IPS-18c (cell line): ENCODE data around the gene DENND6B.

Experiments
- H3K4me3 ChIP-seq: 2 replicates; pipeline ENCODE4 v1.7.0; 2013; ENCODE audit warnings: low read depth, mild to moderate bottlenecking, low read length, moderate library complexity; ENCODE audit not compliant: insufficient read depth
- H3K9me3 ChIP-seq: one replicate; pipeline ENCODE4 v1.6.1; 2013; ENCODE audit warnings: mild to moderate bottlenecking, low read length, moderate library complexity; ENCODE audit not compliant: control insufficient read depth, insufficient read depth

DENND6B gene

DNA sequence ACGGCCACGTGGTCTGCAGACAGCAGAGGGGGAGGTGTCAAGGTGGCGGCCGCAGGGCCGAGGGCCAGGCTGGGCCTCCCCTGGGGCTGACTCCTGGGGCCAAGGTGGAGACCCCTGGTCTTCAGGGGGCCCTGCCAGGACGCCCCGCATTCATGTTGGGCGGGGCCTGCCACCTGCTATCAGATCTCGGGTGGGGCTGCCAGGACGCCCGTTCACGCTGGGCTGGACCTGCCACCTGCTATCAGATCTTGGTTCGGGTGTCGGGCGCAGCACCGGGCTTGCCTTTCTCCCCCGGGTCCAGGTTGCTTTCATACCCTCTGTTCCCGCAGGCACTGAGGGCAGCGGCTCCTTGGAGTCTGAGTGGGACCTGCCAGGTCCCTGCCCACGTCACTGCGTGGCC is 40.5 kb downstream of the DENND6B start:
- H3K9me3 ChIP-seq, result peaks cover 2% of the 10 kb centered on the region
- no peak overlapping the region for H3K4me3 ChIP-seq

GRCh38 chr22:50285568-50286229 is 41.1 kb downstream of the DENND6B start:
- Histone ChIP-seq H3K4me3 (no peak overlapping the region), H3K9me3 (peaks cover 2% of the 10 kb centered on the region)

- Histone ChIP-seq H3K9me3 (no peaks in the 10 kb centered on the region), H3K4me3 (no peak overlapping the region)
These were observed 42.3 kb downstream of the DENND6B start for GRCh38 chr22:50284479-50284878.

GRCh38 chr22:50283821-50284220 is 43.0 kb downstream of the DENND6B start:
- Histone ChIP-seq H3K4me3 (no peak overlapping the region), H3K9me3 (no peaks in the 10 kb centered on the region)

GRCh38 chr22:50282361-50283155 is 44.3 kb downstream of the DENND6B start:
- no peaks in the 10 kb centered on the region for H3K9me3 ChIP-seq

DNA sequence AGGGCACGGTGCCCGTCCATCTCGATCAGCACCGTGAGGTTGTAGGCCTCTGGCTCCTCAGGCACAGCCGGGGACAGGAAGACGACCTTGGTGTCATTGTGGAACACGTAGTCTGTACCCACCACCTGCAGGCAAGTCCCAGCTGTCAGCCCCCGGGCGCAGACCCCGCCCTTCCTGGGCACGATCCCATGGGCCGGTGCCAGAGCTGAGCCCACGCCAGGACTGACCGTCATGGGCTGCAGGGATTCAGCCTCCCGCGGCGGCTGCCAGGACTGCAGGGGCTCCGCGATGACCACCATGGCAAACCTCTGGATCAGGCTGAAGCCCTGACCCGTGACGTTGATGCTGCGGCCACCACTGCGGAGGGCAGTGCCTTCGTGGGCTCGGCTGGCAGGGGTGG is 44.9 kb downstream of the DENND6B start:
- no peaks in the 10 kb centered on the region for H3K9me3 ChIP-seq
- H3K4me3 ChIP-seq, result no peak overlapping the region

More at GRCh38 chr22:50282361-50283155, 44.3 kb downstream of the DENND6B start:
- no peak overlapping the region for H3K4me3 ChIP-seq

DNA sequence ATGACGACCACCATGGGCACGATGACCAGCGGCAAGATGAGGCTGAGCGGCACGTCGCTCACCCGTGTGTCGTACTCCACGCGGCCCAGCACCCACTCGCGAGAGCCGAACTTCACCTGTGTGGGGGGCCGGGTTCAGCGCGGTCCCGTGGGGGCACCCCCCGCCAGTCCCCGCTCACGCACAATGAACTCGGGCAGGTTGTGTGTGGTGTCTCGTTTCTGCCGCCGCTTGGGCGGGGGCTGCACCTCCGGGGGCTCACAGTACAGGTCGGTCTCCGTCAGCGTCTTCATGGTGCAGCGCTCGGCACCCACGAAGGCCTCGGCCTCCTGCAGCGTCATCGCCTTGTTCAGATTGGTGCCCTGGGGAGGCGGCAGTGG is 45.4 kb downstream of the DENND6B start:
- Histone ChIP-seq H3K4me3 (no peak overlapping the region), H3K9me3 (peaks cover under 1% of the 10 kb centered on the region)

DNA sequence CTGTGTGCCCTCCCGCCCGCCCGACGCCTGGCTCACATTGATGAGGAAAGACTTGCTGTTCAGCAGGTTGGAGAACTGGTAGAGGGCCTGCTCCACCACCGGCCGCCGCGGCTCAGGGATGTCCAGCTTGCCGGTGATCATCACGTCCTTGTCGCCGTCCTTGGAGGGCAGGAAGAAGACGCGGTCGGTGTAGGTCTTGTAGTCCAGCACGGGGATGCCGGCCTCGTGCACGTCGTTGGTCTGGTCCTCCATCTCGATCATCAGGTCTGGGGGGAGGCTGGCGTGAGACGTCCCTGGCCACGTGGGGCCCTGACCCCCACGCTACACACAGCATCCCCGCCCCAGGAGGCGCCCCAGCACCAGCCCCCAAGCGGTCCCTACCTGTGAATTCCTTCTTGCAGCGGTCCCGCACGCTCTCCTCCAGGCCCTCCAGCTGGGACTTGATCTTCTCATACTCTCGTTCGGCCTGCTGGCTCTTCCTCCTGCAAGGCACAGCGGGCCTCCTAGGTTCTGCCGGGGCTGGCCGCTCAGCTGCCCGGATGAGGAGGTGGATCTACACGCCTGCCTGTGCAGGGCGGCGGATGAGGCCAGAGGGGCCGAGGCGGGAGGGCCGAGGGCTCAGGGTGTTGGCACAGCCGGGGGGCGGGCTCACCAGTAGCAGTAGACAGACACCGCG is 46.0 kb downstream of the DENND6B start:
- Histone ChIP-seq H3K4me3 (no peak overlapping the region), H3K9me3 (peaks cover 3% of the 10 kb centered on the region)

DNA sequence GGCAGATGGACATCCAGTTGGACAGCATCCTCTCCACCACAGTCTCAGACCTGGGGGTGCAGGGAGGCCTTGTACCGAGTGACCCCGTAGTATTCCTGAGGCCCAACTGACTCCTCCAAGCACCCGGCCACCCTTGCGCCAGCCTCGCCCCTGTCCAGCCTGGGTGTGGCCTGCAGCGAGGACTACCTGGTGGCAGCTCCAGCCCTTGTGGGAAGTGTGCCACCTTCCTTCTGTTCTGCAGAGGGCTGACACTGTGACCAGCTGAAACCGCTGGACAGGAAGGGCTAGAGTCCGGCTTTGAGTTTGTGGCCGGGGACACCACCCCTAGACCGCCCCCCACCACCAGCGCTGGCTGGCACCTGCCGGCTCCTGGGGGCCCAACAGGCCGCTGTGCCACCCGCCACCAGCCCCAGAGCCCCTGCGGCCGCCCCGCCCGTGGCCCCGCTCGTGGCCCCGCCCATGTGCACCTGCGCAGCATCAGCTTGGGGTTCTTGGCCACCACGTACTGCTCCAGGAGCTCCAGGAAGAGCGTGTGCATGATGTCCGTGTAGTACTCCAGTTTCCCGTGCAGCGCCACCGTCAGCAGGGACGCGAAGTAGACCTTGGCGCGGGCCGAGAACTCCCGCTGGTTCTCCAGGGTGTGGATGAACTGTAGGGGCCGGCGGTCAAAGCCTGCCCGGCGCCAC is 46.6 kb downstream of the DENND6B start:
- Histone ChIP-seq H3K4me3 (no peak overlapping the region), H3K9me3 (peaks cover 3% of the 10 kb centered on the region)

GRCh38 chr22:50278956-50279619 is 47.7 kb downstream of the DENND6B start:
- H3K4me3 ChIP-seq, result no peak overlapping the region
- peaks cover 3% of the 10 kb centered on the region for H3K9me3 ChIP-seq

DNA sequence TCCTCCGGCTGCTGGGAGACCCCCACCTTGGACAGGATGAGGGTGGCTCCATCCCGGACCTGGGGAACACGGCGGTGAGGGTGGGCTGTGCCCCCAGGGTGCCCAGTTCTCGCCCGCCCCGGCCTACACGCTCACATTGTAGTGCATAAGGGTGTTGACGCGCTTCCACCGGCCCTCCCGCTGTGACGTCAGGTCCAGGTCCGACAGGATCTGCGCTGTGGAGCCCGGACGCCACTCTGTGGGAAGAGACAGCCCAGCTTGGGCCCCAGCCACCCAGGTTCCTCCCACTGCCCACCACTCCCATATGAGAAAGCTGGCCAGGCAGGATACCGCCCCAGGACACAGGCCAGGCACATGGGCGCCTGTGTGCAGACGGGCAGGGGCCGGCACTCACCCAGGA is 48.4 kb downstream of the DENND6B start:
- Histone ChIP-seq H3K9me3 (peaks cover 3% of the 10 kb centered on the region), H3K4me3 (no peak overlapping the region)

- Histone ChIP-seq H3K9me3 (peaks cover 3% of the 10 kb centered on the region), H3K4me3 (no peak overlapping the region)
These were observed 49.1 kb downstream of the DENND6B start for GRCh38 chr22:50277761-50278160.

DNA sequence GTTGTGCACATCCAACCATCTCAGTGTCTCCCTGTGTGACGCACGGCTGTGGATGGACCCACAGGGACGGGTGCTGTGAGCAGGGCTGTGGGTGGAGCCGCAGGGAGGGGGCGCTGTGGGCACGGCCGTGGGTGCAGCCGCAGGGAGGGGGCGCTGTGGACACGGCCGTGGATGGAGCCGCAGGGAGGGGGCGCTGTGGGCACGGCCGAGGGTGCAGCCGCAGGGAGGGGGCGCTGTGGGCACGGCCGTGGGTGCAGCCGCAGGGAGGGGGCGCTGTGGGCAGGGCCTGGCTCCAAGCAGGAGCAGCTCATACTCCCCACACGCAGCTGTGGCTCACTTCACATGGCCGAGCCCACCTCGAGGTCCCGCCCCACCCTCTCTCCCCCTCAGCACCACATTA is 50.7 kb downstream of the DENND6B start:
- Histone ChIP-seq H3K9me3 (peaks cover 3% of the 10 kb centered on the region), H3K4me3 (no peak overlapping the region)

DNA sequence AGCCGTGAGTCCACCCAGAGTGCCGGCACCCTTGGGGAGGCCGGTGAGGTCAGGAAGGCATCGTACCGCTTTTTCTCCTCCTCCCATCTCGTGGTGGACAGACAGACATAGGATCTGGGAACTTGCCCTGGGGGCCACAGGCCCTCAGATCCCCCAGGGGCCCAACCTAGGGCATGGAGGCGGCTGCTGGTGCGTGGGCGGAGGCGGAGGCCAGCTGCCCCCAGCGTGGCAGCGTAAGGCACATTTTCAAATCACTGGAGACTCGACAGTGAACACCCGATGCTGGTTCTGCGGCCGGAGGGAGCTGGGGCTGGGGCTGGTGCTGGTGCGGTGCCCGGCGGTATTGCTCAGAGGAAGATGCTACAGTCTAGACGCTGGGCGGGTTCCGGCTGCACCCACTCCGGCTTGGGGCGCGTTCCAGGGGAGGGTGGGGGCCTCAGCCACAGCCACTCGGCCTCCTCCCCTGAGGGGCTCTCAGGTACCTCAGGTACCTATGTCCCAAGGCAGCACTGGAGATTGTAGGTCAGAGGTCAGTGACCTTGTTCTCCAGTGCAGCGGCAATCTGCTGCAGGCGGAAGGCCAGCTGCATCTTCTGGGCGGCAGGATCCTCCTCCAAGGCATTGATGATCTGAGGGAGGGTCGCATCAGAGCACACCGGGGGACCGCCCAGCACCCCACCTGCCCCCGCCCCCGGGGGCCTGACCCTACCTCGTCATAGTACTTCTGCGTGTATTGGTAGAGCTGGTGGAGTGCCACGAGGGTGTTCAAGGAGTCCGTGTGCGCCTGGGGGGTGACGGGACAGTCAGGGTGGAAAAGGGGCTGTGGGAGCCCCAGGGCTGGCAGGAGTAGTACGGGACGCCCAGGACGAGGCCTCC is 51.4 kb downstream of the DENND6B start:
- H3K9me3 ChIP-seq, result peaks cover 3% of the 10 kb centered on the region
- H3K4me3 ChIP-seq, result no peak overlapping the region

GRCh38 chr22:50274771-50275170 is 52.0 kb downstream of the DENND6B start:
- H3K9me3 ChIP-seq, result peaks cover 3% of the 10 kb centered on the region
- H3K4me3 ChIP-seq, result no peak overlapping the region

GRCh38 chr22:50274311-50274710 is 52.5 kb downstream of the DENND6B start:
- no peak overlapping the region for H3K4me3 ChIP-seq
- H3K9me3 ChIP-seq, result peaks cover 3% of the 10 kb centered on the region
